ENCODE results near the gene SSR4. TPM values are rescaled to one million over a fixed set of nuclear protein-coding genes. Genes with fewer than 3 reads are reported as not detected.

The SSR4 gene
- total RNA-seq, 1 experiment from 2014 or later = 179 TPM

GRCh38 chrX:153827903-153828302 lies 33.4 kb downstream of the SSR4 start:
- Histone ChIP-seq H4K8ac (replicated peaks; ENCODE audit: insufficient read length, low read depth, low read length) (no peak overlapping the region), H2AK5ac (ENCODE audit: insufficient read length, low read length) (no peak overlapping the region), H2AFZ (ENCODE audit: low read length) (no peak overlapping the region), H3K18ac (ENCODE audit: insufficient read length, low read depth, low read length) (no peak overlapping the region), H4K5ac (ENCODE audit: insufficient read length, low read depth, low read length) (no peak overlapping the region), H3K27ac (ENCODE audit: insufficient read length, low read depth, low read length) (peak overlapping the region; percentile 82), H2BK5ac (ENCODE audit: insufficient read length, low read length) (no peak overlapping the region), H2BK12ac (ENCODE audit: insufficient read length, low read depth, low read length) (no peak overlapping the region), H3T11ph (ENCODE audit: low read length) (no peak overlapping the region), H4K20me1 (ENCODE audit: control insufficient read depth, insufficient read depth, insufficient read length) (no peaks in the 10 kb centered on the region), H4K91ac (ENCODE audit: insufficient read length, low read depth, low read length) (no peak overlapping the region), H3K23me2 (ENCODE audit: insufficient read length, low read depth, low read length, poor library complexity, severe bottlenecking) (peaks cover 5% of the 10 kb centered on the region), H3K4ac (ENCODE audit: low read depth, low read length) (no peak overlapping the region), H3K23ac (ENCODE audit: insufficient read length, low read depth, low read length) (no peak overlapping the region), H3K79me2 (ENCODE audit: insufficient read depth, low read length) (peaks cover 39% of the 10 kb centered on the region; the same call in 1 of the 2 replicates), H3K56ac (ENCODE audit: insufficient read length, low read depth, low read length) (no peak overlapping the region), H2BK20ac (ENCODE audit: low read depth, low read length, poor library complexity, severe bottlenecking) (no peak overlapping the region), H2BK15ac (ENCODE audit: low read depth, low read length) (no peak overlapping the region), H3K79me1 (ENCODE audit: insufficient read depth, low read depth, low read length, poor library complexity, severe bottlenecking) (no peaks in the 10 kb centered on the region), H3K14ac (ENCODE audit: insufficient read depth, low read length) (no peak overlapping the region), H3K9me3 (ENCODE audit: control insufficient read depth, low read depth, low read length) (peaks cover 4% of the 10 kb centered on the region), H2BK120ac (ENCODE audit: low read depth, low read length, poor library complexity, severe bottlenecking) (no peak overlapping the region), H3K4me2 (ENCODE audit: insufficient read depth, insufficient read length, low read length) (peak overlapping the region; percentile 64), H3K9ac (ENCODE audit: extremely low read depth, insufficient read length, low read length) (peak overlapping the region; percentile 20), H3K4me1 (ENCODE audit: insufficient read depth, low read length) (peaks cover 3% of the 10 kb centered on the region; the same call in 1 of the 2 replicates), H3K27me3 (ENCODE audit: insufficient read depth, low read length) (no peaks in the 10 kb centered on the region)
- no CpG with 5 or more reads among the region's 9 CpGs for WGBS (ENCODE audit: extremely low coverage, insufficient read length, low lambda C conversion rate)
- H3K4me1 Mint-ChIP-seq = peaks cover 21 to 40% of the 10 kb centered on the region in 2 experiments
- H3K9me3 Mint-ChIP-seq = peaks cover 55 to 67% of the 10 kb centered on the region in 2 experiments
- peaks cover 6% of the 10 kb centered on the region for H3K27me3 Mint-ChIP-seq (ENCODE audit: low read depth)
- no peak for DNase-seq
- H3K27ac Mint-ChIP-seq = peak overlapping the region in 1 of 3 experiments; percentile 23; a peak in 3 of 7 replicates
- TF ChIP-seq CTCF (conservative IDR thresholded peaks at IDR 0.05) = no peak
- H3K4me3 Mint-ChIP-seq = peak overlapping the region; percentile 80 to 89
- peaks cover 15 to 29% (median 18%) of the 10 kb centered on the region in 3 experiments for H3K36me3 Mint-ChIP-seq (ENCODE audit: insufficient read depth in 1 of 3, low read depth in 3 of 3)

All from H9 (cell line).